CD8-positive, alpha-beta memory T cell (primary cell): ENCODE results near the gene ZC3H13. TPM values are rescaled to one million over a fixed set of nuclear protein-coding genes. Genes with fewer than 3 reads are reported as not detected.
A peak's percentile ranks its signal among the peaks of the same experiment; 100 is the strongest.

ENCODE experiments used
- CTCF ChIA-PET: fragments of 350-600 bp; sonication (Branson Sonifier 250); formaldehyde crosslinking; loops from one replicate; lab custom pipeline; 2021; ENCODE audit warnings: antibody characterized with exemption; lab: Charles Lee
- POLR2A ChIA-PET: fragments of 350-600 bp; sonication (Branson Sonifier 250); formaldehyde crosslinking; loops from one replicate; lab custom pipeline; 2021; ENCODE audit warnings: antibody characterized with exemption; lab: Charles Lee
- DNase-seq, 5 donors: peaks; one replicate each; pipeline versions ENCODE4 v3.0.0 to v3.0.0-alpha.2; 2020 to 2022; ENCODE audit warnings: mixed read lengths in 1 of 5
- H3K27ac ChIP-seq: one replicate; pipeline ENCODE4 v1.7.0; 2013; ENCODE audit warnings: low read depth, mild to moderate bottlenecking, low read length, moderate library complexity
- H3K27me3 ChIP-seq: 2 replicates; pipeline ENCODE4 v1.7.0; 2013; ENCODE audit warnings: low read length, mild to moderate bottlenecking; ENCODE audit not compliant: insufficient read depth, poor library complexity, severe bottlenecking
- H3K36me3 ChIP-seq: 2 replicates; pipeline ENCODE4 v1.7.0; 2013; ENCODE audit warnings: mild to moderate bottlenecking, low read length, moderate library complexity; ENCODE audit not compliant: insufficient read depth
- H3K4me1 ChIP-seq: 2 replicates; pipeline ENCODE4 v1.7.0; 2013; ENCODE audit warnings: mild to moderate bottlenecking, low read length, moderate library complexity; ENCODE audit not compliant: insufficient read depth
- H3K4me3 ChIP-seq: 2 replicates; pipeline ENCODE4 v1.7.0; 2013; ENCODE audit warnings: mild to moderate bottlenecking, low read length
- H3K9me3 ChIP-seq: 2 replicates; pipeline ENCODE4 v1.7.0; 2013; ENCODE audit warnings: mild to moderate bottlenecking, low read length
- H3K27ac Mint-ChIP-seq, 8 donors: one replicate each; pipeline ENCODE4 v1.8.0; 2020 to 2021; ENCODE audit warnings: mixed read lengths in 8 of 8, mild to moderate bottlenecking in 6 of 8, inconsistent platforms in 3 of 8, moderate library complexity in 3 of 8
- H3K27me3 Mint-ChIP-seq, 2 donors: one replicate each; pipeline ENCODE4 v1.8.0; 2020 to 2021; ENCODE audit warnings: mixed read lengths in 2 of 2, mild to moderate bottlenecking in 1 of 2, moderate library complexity in 1 of 2
- H3K36me3 Mint-ChIP-seq, 3 donors: one replicate each; pipeline ENCODE4 v1.8.0; 2020 to 2021; ENCODE audit warnings: mixed read lengths in 3 of 3, inconsistent platforms in 1 of 3, mild to moderate bottlenecking in 1 of 3
- H3K4me1 Mint-ChIP-seq, 3 donors: one replicate each; pipeline ENCODE4 v1.8.0; 2020 to 2021; ENCODE audit warnings: mixed read lengths in 3 of 3, inconsistent platforms in 1 of 3, mild to moderate bottlenecking in 1 of 3
- H3K4me3 Mint-ChIP-seq, 7 donors: one replicate each; pipeline ENCODE4 v1.8.0; 2020 to 2021; ENCODE audit warnings: mixed read lengths in 7 of 7, mild to moderate bottlenecking in 6 of 7, moderate library complexity in 4 of 7, inconsistent platforms in 2 of 7
- H3K9me3 Mint-ChIP-seq, 5 donors: one replicate each; pipeline ENCODE4 v1.8.0; 2020 to 2022; ENCODE audit warnings: mixed read lengths in 5 of 5, mild to moderate bottlenecking in 3 of 5, moderate library complexity in 2 of 5, inconsistent platforms in 1 of 5
- polyA plus RNA-seq: library from polyadenylated mRNA; unstranded; fragments of 300-500 nt; fragmentation: Illumina TruSeq; gene quantifications from one replicate; pipeline ENCODE4 v1.2.3, GENCODE V29; 2021
- total RNA-seq, 2 experiments: library from RNA; stranded (reverse); gene quantifications; one replicate each; pipeline ENCODE4 v1.2.3, GENCODE V29; 2021

ZC3H13 gene
- total and polyA plus RNA-seq, 3 experiments from 2014 or later, result 45.1 to 62.4 (median 49.4) TPM

DNA sequence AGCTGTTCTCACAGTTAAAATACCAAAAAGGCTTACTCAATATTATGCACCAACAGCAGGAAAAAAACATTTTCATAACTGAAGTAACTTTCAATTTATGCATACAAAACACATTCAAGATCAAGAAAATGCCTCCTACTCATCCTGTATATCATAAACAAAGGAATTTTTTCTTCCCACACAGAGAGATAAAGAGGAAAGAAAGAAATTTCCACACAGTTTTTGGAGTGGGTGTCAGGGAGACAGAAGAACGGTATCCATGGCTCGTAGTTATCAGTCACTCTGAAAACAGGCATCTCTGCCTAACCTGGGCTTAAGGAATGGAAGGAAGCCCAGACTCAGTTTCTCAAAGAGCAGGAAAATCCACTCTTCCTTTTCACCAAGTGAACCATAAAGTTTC is 108.6 kb downstream of the ZC3H13 start:
- CTCF ChIA-PET, result no interaction called here
- no peaks in the 10 kb centered on the region for H3K27me3 ChIP-seq
- H3K27ac ChIP-seq, result no peak overlapping the region
- peaks cover 2 to 9% of the 10 kb centered on the region in 2 donors for H3K27me3 Mint-ChIP-seq
- no peak for DNase-seq
- POLR2A ChIA-PET, result no interaction called here
- peak overlapping the region in 1 of 8 donors; percentile 47 for H3K27ac Mint-ChIP-seq
- no peaks in the 10 kb centered on the region for H3K4me1 ChIP-seq
- H3K36me3 ChIP-seq, result no peaks in the 10 kb centered on the region
- no peak overlapping the region for H3K4me3 ChIP-seq
- peaks cover 0 to 3% (median 0%) of the 10 kb centered on the region in 5 donors for H3K9me3 Mint-ChIP-seq
- no peak overlapping the region for H3K4me3 Mint-ChIP-seq
- H3K9me3 ChIP-seq, result no peaks in the 10 kb centered on the region
- H3K4me1 Mint-ChIP-seq, result no peaks in the 10 kb centered on the region
- peaks cover 0 to 2% (median 0%) of the 10 kb centered on the region in 3 donors for H3K36me3 Mint-ChIP-seq

DNA sequence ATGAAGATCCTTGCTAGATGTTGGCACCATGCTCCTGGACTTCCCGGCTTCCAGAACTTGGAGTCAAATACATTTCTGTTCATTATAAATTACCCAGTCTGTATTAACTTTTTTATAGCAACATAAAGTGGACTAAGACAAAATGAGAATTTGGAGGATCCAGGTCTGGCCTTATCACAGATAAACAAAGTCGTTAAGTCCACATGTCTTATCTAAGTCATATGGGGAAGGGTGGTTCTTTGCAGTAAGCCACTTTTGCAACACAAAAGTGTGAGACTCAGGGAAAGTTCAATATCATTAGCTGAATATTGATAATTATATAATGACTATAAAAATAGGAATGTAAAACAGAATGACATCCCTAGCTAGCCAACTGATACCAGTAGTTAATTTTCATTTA is 109.4 kb downstream of the ZC3H13 start:
- Mint-ChIP-seq H3K9me3 (peaks cover 0 to 3% (median 0%) of the 10 kb centered on the region in 5 donors), H3K27me3 (peaks cover 2 to 9% of the 10 kb centered on the region in 2 donors), H3K36me3 (peaks cover 0 to 2% (median 0%) of the 10 kb centered on the region in 3 donors), H3K4me3 (no peak overlapping the region), H3K4me1 (no peaks in the 10 kb centered on the region), H3K27ac (no peak overlapping the region)
- POLR2A ChIA-PET, result no interaction called here
- no peak overlapping the region for H3K27ac ChIP-seq
- no peaks in the 10 kb centered on the region for H3K27me3 ChIP-seq
- no peak overlapping the region for H3K4me3 ChIP-seq
- CTCF ChIA-PET, result no interaction called here
- no peaks in the 10 kb centered on the region for H3K9me3 ChIP-seq
- H3K4me1 ChIP-seq, result no peaks in the 10 kb centered on the region
- no peaks in the 10 kb centered on the region for H3K36me3 ChIP-seq
- DNase-seq, result no peak

DNA sequence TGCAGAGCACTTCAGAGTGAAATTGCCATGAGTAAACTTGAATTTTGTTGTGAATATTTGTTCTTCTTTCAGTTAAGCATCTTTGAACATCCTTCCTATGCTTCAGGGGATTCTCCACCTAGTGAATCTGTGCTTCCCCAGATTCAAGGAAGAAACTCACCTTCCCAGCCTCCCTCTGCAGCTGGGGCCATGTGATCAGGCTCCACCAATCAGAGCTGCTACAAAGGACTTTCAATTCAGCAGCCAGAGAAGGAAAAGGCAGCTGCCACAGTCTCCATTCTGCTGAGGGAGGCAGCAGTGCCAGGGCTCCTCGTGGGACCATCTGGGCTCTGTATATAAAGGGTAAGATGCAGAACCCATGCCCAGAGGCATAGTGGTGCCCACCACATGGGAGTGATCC is 111.3 kb downstream of the ZC3H13 start:
- H3K4me1 Mint-ChIP-seq, result no peaks in the 10 kb centered on the region
- ChIA-PET CTCF (no interaction called here), POLR2A (no interaction called here)

DNA sequence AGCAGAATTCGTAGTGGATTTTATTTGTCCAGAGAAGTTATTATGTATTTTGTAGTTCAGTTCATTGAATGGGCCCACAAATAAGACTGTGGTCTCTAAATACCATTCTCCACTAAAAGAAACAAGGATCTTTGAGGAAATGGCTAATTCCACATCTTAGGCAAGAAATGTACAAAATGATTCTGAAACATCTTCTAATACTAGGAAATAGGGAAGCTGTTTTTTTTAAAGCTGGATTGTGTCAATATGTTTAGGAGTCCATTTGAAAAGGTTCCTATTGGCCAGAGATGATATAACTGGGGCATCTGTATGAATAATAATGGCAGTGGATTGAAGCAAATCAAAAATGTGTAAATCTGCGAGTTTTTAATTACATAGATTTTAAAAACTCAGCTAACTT is 112.5 kb downstream of the ZC3H13 start:
- peaks cover 3 to 9% of the 10 kb centered on the region in 2 donors for H3K27me3 Mint-ChIP-seq
- DNase-seq, result no peak
- no peaks in the 10 kb centered on the region for H3K36me3 ChIP-seq
- no peaks in the 10 kb centered on the region for H3K36me3 Mint-ChIP-seq
- H3K4me1 ChIP-seq, result no peaks in the 10 kb centered on the region
- H3K27me3 ChIP-seq, result no peaks in the 10 kb centered on the region
- H3K27ac Mint-ChIP-seq, result no peak overlapping the region
- CTCF ChIA-PET, result no interaction called here
- no peak overlapping the region for H3K27ac ChIP-seq
- POLR2A ChIA-PET, result no interaction called here
- H3K9me3 ChIP-seq, result no peaks in the 10 kb centered on the region
- H3K9me3 Mint-ChIP-seq, result no peaks in the 10 kb centered on the region
- no peaks in the 10 kb centered on the region for H3K4me1 Mint-ChIP-seq
- no peak overlapping the region for H3K4me3 Mint-ChIP-seq
- H3K4me3 ChIP-seq, result no peak overlapping the region

More for the DNA sequence above, 111.3 kb downstream of the ZC3H13 start:
- H3K4me3 Mint-ChIP-seq, result no peak overlapping the region
- H3K9me3 Mint-ChIP-seq, result no peaks in the 10 kb centered on the region
- H3K27ac Mint-ChIP-seq, result no peak overlapping the region
- no peaks in the 10 kb centered on the region for H3K4me1 ChIP-seq
- DNase-seq, result no peak
- H3K9me3 ChIP-seq, result no peaks in the 10 kb centered on the region
- H3K27me3 Mint-ChIP-seq, result peaks cover 0 to 9% of the 10 kb centered on the region in 2 donors
- H3K36me3 Mint-ChIP-seq, result no peaks in the 10 kb centered on the region
- no peaks in the 10 kb centered on the region for H3K36me3 ChIP-seq
- H3K4me3 ChIP-seq, result no peak overlapping the region
- H3K27ac ChIP-seq, result no peak overlapping the region
- no peaks in the 10 kb centered on the region for H3K27me3 ChIP-seq

DNA sequence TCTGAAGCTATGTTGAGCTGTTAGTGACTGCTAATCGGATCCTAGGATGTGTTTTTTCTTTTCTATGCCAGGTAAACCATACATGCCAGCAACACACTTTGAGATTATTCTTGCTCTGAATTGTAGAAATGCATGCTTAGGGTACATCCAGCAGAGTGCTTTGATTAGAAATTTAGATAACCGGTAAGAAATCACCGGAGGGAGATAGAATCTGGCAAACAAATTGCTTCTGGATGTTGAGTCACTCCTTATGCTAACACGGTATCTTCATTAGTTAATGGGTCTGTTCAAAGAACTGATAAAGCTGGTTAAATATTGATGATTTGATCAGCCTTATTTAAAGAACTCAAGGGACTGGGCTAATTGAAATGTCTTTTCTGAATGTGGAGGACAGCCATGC is 115.9 kb downstream of the ZC3H13 start:
- H3K9me3 ChIP-seq, result no peaks in the 10 kb centered on the region
- Mint-ChIP-seq H3K27me3 (peaks cover 14 to 21% of the 10 kb centered on the region in 2 donors), H3K27ac (no peak overlapping the region), H3K36me3 (no peaks in the 10 kb centered on the region), H3K4me3 (no peak overlapping the region), H3K4me1 (no peaks in the 10 kb centered on the region), H3K9me3 (no peaks in the 10 kb centered on the region)
- CTCF ChIA-PET, result no interaction called here
- H3K36me3 ChIP-seq, result no peaks in the 10 kb centered on the region
- H3K4me1 ChIP-seq, result no peaks in the 10 kb centered on the region
- POLR2A ChIA-PET, result no interaction called here
- H3K27ac ChIP-seq, result no peak overlapping the region
- no peak for DNase-seq
- H3K27me3 ChIP-seq, result no peaks in the 10 kb centered on the region
- no peak overlapping the region for H3K4me3 ChIP-seq

DNA sequence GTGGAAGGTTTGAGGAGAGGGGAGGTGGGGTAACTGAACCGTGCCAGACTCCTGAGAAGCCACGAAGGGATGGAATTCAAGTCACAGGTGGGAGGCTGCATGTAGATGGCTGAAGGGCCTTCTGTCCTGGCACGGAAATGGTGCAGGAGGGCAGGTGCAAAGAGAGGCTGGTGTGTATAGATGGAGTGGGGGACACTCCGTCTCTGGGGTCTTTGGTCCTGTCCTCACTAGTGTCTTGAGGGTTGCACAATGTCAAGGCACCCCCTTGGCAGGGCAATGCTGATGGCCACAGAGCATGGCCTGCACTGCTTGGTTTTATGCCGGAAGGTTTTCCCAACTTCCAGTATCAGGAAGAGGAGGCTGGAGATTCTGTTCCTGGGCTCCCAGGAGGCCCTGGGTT is 118.3 kb downstream of the ZC3H13 start:
- Mint-ChIP-seq H3K27ac (no peak overlapping the region), H3K36me3 (no peaks in the 10 kb centered on the region), H3K4me3 (no peak overlapping the region), H3K4me1 (no peaks in the 10 kb centered on the region), H3K9me3 (no peaks in the 10 kb centered on the region), H3K27me3 (peaks cover 18 to 32% of the 10 kb centered on the region in 2 donors)
- POLR2A ChIA-PET, result no interaction called here
- Histone ChIP-seq H3K27ac (no peak overlapping the region), H3K27me3 (no peaks in the 10 kb centered on the region), H3K4me3 (no peak overlapping the region), H3K4me1 (no peaks in the 10 kb centered on the region), H3K36me3 (no peaks in the 10 kb centered on the region), H3K9me3 (no peaks in the 10 kb centered on the region)
- CTCF ChIA-PET, result no interaction called here
- DNase-seq, result no peak

DNA sequence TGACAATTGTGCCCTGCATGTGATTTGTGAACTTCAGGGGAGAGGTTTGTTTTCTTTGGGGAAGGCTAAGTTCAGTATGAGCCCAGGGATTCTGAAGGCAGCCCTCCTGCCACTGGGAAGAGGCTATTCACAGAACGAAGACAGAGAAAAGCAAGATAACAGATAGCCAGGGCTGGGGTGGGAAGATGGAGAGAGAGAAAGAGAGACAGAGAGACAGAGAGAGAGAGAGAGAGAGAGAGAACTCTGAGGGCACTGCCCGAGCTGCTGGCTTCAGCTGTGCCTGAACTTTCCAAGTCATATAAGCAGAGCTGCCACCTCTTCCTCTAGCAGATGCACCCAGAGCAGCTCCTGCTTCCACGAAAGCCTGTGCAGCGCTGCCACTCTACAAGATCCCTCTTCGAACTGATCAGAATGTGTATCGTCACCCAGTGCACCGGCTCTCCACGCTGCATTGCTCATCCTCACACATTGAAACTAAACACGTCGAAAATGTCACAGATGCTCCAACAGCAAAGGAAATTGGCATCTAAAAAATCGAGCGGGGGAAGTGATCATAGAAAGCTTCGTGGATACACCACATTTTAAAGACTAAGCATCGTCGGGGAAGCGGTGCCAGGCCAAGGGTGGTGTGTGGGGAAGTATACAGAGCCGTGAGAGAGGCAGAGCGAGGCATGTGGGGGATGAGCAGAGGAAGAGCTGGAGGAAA is 119.2 kb downstream of the ZC3H13 start:
- no peak for DNase-seq
- Mint-ChIP-seq H3K27ac (no peak overlapping the region), H3K36me3 (no peaks in the 10 kb centered on the region), H3K4me1 (no peaks in the 10 kb centered on the region), H3K9me3 (no peaks in the 10 kb centered on the region), H3K4me3 (no peak overlapping the region), H3K27me3 (peaks cover 19 to 32% of the 10 kb centered on the region in 2 donors)
- Histone ChIP-seq H3K27ac (no peak overlapping the region), H3K4me1 (no peaks in the 10 kb centered on the region), H3K36me3 (no peaks in the 10 kb centered on the region), H3K4me3 (no peak overlapping the region), H3K9me3 (no peaks in the 10 kb centered on the region), H3K27me3 (no peaks in the 10 kb centered on the region)
- ChIA-PET POLR2A (no interaction called here), CTCF (no interaction called here)

DNA sequence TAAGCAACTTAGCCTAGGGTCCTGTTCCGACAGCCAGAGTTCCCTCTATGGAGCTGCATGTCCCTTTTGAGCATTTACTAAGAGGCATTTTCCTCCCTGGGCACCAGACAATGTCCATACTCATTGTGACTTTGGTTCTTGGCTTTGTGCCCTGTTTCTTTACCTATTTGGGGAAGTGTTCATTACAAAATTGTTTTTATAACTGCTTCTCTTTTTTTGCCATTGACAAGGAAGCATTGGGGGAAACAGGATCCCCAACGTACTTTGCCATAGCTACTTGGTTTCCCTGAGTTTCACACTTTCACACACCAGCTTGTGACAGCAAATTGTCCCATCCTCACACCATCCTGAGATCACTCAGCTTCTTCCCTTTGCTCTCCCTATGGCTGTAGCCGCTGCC is 119.9 kb downstream of the ZC3H13 start:
- Mint-ChIP-seq H3K27ac (no peak overlapping the region), H3K9me3 (no peaks in the 10 kb centered on the region), H3K27me3 (peaks cover 19 to 32% of the 10 kb centered on the region in 2 donors), H3K4me1 (no peaks in the 10 kb centered on the region), H3K4me3 (no peak overlapping the region), H3K36me3 (no peaks in the 10 kb centered on the region)
- no peaks in the 10 kb centered on the region for H3K27me3 ChIP-seq
- CTCF ChIA-PET, result no interaction called here
- H3K4me3 ChIP-seq, result no peak overlapping the region
- POLR2A ChIA-PET, result no interaction called here
- H3K27ac ChIP-seq, result no peak overlapping the region
- DNase-seq, result no peak
- no peaks in the 10 kb centered on the region for H3K36me3 ChIP-seq
- H3K9me3 ChIP-seq, result no peaks in the 10 kb centered on the region
- H3K4me1 ChIP-seq, result no peaks in the 10 kb centered on the region
